GM10266 (cell line): ENCODE data around the gene TANC1.

Experiments
- DNase-seq: peaks from one replicate; pipeline ENCODE4 v3.0.0; 2012; ENCODE audit errors: extremely low spot score
- TF ChIP-seq, protein P1 (sequence below): IDR thresholded peaks from 2 replicates; pipeline ENCODE4 v1.5.1; 2012; ENCODE audit warnings: mild to moderate bottlenecking, low read depth; ENCODE audit not compliant: control insufficient read depth, insufficient read depth; ENCODE audit errors: missing control alignments

The TANC1 gene

DNA sequence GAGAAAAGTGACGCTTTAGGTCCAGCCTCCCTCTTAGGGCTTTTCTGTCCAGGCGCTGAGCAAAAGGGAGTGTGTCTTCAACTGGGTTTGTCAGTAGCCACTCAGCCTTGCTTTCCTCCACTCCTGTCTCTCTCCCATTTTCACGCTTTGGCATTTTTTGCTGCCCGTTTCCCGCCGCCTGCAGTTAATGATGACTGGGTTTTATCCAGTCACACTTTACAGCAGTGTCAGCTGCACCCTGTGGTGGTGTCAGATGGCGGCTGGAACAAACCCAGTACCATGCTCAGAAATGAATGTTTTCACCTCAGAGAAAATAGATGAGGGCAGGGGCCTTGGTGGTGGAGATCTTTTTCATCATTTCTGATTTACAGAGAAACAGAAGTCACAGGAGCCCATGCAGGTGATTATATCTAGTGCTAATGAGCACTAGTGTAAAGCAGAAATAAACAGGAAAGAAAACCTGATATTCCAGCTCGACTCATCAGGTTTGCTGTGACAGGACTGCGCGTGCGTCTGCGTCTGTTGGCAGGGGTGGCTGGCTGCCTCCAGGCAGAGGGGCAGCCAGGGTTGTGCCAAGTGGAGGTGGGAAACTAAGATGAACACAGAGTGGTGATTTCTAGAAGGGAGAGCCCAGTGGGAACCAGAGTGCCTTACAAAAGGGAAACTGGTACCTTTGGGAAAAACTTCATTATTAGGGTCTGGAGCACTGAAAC, 139.9 kb downstream of the TANC1 start:
- no peak for DNase-seq
- TF ChIP-seq, protein P1, sequence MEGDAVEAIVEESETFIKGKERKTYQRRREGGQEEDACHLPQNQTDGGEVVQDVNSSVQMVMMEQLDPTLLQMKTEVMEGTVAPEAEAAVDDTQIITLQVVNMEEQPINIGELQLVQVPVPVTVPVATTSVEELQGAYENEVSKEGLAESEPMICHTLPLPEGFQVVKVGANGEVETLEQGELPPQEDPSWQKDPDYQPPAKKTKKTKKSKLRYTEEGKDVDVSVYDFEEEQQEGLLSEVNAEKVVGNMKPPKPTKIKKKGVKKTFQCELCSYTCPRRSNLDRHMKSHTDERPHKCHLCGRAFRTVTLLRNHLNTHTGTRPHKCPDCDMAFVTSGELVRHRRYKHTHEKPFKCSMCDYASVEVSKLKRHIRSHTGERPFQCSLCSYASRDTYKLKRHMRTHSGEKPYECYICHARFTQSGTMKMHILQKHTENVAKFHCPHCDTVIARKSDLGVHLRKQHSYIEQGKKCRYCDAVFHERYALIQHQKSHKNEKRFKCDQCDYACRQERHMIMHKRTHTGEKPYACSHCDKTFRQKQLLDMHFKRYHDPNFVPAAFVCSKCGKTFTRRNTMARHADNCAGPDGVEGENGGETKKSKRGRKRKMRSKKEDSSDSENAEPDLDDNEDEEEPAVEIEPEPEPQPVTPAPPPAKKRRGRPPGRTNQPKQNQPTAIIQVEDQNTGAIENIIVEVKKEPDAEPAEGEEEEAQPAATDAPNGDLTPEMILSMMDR, result no peak

DNA sequence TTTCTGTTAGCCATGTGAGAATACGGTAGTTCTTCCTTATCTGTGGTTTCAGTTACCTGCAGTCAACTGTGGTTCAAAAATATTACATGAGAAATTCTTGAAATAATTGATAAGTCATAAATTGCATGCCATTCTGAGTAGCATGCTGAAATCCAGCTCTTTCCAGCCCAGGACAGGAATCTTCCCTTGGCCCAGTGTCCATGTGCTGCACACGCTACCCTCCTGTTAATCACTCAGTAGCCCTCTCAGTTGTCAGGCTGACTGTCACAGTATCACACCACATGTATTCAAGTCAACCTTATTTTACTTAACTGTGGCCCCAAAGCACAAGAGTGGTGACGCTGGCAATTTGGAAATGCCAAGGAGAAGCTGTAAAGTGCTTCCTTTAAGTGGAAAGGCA, 141.1 kb downstream of the TANC1 start:
- TF ChIP-seq, protein P1, result no peak
- DNase-seq, result no peak

DNA sequence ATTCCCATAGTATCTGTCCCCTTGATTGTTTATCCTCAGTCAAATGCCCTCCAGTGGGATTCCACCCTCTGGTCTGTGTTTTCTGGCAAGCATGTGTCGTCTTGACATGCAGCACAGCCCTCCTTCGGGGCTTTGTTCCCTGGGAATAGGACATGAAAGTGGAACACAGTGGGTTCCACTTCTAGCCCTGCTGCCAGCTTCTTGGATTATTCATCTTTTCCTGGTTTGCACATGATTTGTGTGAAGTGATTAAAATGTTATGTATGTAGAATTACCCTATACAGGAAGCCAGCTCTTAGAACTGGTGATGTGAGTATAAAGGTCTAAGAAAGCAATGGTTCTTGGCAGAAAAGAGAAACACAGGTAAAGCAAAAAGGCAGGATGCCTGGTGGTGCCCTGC, 142.3 kb downstream of the TANC1 start:
- TF ChIP-seq, protein P1, result no peak
- no peak for DNase-seq

DNA sequence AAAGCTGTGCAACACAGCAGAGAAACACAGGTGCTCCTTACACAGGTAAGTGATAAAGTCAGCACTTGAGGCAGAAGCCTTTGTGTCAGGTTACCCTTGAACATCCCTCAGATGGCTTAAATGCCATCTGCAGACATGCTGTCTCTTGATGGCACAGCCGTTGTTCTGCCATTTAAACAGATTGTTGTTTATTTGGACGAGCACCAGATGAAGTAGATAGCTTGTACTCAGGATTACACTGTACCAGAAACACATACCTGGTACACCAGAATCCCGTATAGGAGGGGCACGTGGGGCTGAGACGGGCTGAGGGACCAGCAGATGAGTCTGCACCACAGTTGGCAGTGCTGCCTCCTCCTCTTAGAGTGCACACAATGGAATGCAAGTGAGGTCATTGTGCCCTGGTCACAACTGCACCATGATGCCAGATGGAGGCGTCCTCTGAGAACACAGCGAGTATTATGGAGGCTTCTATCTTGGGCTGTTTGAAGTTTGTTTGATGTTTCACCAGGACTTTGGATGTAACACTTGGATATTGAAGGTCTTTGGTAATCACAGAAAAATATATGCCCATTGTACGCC, 143.0 kb downstream of the TANC1 start:
- DNase-seq, result no peak
- TF ChIP-seq, protein P1, result no peak

DNA sequence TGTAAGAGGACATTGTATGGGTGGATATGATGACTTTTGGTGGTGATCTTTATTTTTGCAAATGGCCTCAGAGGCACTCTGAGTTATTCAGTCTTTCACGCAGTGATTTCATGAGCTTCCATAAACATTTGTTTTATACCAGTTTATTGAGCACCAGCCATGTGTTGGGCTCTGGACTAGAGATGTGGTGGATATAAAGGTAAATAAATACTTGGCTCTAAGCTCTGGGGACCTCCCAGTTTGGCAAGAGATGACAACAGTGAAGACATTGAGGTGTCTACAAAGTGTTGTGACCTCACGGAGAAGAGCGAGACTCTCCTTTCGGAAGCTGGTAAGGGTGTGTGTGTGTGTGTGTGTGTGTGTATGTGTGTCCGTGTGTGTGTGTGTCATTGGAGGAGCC, 146.4 kb downstream of the TANC1 start:
- TF ChIP-seq, protein P1, result no peak
- DNase-seq, result no peak

DNA sequence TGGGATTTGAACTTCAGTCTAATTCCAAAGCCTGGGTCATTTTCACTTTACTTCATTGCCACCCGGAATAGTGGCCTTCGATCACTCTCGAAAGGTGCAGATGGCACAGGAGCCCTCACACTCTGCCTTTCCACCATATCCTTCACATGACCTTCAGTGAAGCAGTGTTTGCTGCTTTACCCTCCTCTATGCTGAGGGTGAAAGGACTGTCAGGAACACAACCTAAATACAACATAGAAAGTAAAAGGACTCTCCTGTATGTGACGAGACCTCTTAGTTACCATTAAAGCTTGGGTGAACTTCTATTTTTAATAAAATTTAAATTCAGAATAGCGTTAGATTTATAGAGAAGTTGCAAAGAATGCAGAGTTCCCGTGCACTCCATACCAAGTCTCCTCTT, 148.5 kb downstream of the TANC1 start:
- TF ChIP-seq, protein P1, result no peak
- DNase-seq, result no peak

DNA sequence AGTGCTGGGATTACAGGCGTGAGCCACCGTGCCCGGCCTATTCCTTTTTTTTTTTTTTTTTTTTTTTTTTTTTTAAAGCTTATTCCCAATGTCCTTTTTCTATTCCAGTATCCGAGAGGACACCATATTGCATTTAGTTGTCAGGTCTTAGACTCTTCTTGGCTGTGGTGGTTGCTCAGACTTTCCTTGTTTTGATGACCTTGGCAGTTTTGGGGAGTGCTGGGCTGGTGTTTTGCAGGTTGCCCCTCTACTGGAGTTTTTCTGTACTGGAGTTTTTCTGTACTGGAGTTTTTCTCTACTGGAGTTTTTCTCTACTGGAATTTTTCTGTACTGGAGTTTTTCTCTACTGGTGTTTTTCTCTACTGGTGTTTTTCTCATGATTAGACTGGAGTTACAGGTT, 149.2 kb downstream of the TANC1 start:
- no peak for DNase-seq
- TF ChIP-seq, protein P1, result no peak
